Measurements from ENCODE around the gene TUBA8. TPM values are rescaled to one million over a fixed set of nuclear protein-coding genes. Genes with fewer than 3 reads are reported as not detected.

The TUBA8 gene
- total RNA-seq: 1.0 and 1.2 TPM in 2 replicates

DNA sequence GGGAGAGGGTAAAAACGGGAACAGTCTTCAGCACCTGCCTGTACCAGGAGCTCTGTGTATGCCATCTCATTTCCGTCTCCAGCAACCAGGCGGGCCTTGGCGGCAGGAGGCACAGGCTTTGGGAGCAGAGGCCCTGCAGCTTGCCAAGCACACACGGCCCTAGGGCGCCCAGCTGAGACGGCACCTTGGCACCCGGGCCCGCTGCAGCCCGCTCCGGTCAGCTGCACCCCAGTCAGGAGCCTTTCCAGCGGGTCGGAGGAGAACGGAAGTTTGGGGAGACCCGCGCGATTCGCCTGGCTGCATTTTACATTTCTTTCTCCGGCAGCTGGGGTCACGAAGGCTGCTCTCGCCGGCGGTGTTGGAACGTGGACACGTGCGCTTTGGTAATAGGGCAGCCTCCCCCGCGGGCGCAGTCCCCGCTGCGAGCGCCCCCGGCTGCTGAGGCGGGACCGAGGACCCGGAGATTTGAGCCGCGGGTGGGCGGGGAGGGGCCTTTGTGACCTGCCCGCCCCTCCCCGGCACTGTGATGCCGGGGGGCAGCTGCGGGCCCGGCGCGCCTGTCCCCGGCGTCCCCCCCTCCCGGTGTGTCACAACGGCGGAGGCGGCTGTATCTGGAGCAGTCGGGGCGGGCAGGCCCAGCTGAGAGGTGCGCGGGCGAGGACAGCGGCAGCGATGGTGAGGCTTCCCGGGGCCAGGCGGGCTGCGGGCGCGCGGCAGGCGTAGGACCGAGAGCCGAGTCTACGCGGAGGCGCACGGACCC is at the start of gene TUBA8:
TUBA8 (plus strand) TSS at position 616 of the 760 bp plus-strand sequence; CDS start at position 673, 57 bp downstream.

DNA sequence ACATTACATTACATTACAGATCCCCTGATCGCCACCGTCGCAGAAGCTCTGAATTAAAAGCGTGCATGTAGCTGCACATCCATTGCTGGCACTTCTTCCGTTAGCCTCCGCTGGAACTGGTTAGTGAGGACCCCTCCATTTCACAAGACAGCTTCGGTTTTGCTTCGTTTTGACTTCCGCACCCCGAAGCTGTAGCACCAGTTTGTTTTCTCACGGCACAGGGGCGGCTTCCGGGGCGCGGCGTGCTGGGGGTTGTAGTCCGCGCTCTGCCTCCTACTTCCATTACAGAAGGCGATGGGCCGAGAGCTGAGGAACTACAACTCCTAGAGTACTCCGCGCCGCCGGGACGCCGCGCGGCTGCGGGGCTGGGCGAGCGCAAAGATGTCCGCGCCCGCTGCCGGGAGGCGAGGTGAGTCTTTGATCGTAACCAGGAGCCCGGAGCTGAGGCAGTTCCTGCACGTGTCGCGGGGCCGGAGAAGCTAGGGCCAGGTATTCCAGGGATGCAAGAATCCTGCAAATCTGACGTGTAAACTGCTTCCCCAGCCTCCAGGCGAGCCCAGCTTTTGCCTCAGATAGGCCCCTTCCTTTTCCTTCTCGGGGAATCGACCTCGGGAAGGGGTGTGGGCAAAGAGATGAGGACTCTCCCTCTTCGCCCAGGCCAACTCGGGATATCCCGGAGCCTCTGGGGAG is 32.8 kb upstream of the TUBA8 start, which contains the start of gene PEX26:
PEX26 (plus strand) TSS at position 352 of the 690 bp plus-strand sequence. CDS start 387 bp downstream, outside the sequence.

Small RNAs within 50 kb of the gene (small RNA-seq; reads per million reads assigned to genes)
- gene AC016027.5: not detected

Other genes with a start within 250 kb of the TUBA8 start
- 39.9 and 40.1 TPM in 2 replicates for gene MICAL3, start 86.2 kb upstream of the TUBA8 start, total RNA-seq
- 25.5 and 28.2 TPM in 2 replicates for gene PEX26, start 32.8 kb upstream of the TUBA8 start, total RNA-seq
- 4.1 and 5.9 TPM in 2 replicates for gene USP18, start 39.4 kb downstream of the TUBA8 start, total RNA-seq